ENCODE data around the gene IFIH1. TPM values are rescaled to one million over a fixed set of nuclear protein-coding genes. Genes with fewer than 3 reads are reported as not detected.

IFIH1 gene
- total and polyA plus RNA-seq, 9 of the 15 experiments (the other 6 are each of a cell fraction or from before 2014, with no cell fraction given): 0.15 to 1.2 (median 0.60) TPM; not detected in 1

- no peak for TF ChIP-seq ZNF280A (IDR thresholded peaks at IDR 0.05; ENCODE audit: low read depth, partially characterized antibody)
- TF ChIP-seq ZNF696 (CRISPR knock-in tag; conservative IDR thresholded peaks at IDR 0.05): no peak
- TF ChIP-seq ZNF778 (CRISPR knock-in tag; IDR thresholded peaks at IDR 0.05): no peak
- TF ChIP-seq NCOA4 (IDR thresholded peaks at IDR 0.05; ENCODE audit: partially characterized antibody): no peak
- no peak for TF ChIP-seq ZNF717 (CRISPR knock-in tag; IDR thresholded peaks at IDR 0.05)
These were observed 73.9 kb downstream of the IFIH1 start (continued) for GRCh38 chr2:162244541-162245031.

- Histone ChIP-seq H3K4me3 (no peak overlapping the region), H3K9ac (ENCODE audit: insufficient read depth in 1 of 2, low read depth in 2 of 2, low read length in 2 of 2) (no peak overlapping the region), H3K9me3 (replicated peaks; ENCODE audit: control insufficient read depth, insufficient read depth, low read depth, low read length) (0 out of 2 replicates have a peak, but pooled peaks cover 2% of the 10 kb centered on the region), H2AFZ (ENCODE audit: low read depth, low read length) (no peak overlapping the region), H3K4me1 (replicated peaks in 1 of 2; ENCODE audit: control insufficient read depth in 2 of 2, insufficient read depth in 2 of 2, low read length in 2 of 2) (no peaks in the 10 kb centered on the region), H3K4me2 (ENCODE audit: insufficient read depth, low read length) (no peak overlapping the region), H3K36me3 (ENCODE audit: control insufficient read depth, insufficient read depth, low read length) (no peaks in the 10 kb centered on the region), H3K79me2 (ENCODE audit: control insufficient read depth, insufficient read depth, low read length) (no peaks in the 10 kb centered on the region), H3K9me1 (ENCODE audit: control insufficient read depth, insufficient read depth, low read length) (no peaks in the 10 kb centered on the region), H3K27me3 (ENCODE audit: control insufficient read depth in 2 of 2, insufficient read depth in 2 of 2, low read length in 2 of 2) (no peaks in the 10 kb centered on the region), H4K20me1 (replicated peaks; ENCODE audit: control insufficient read depth, insufficient read depth, low read length) (no peaks in the 10 kb centered on the region), H3K27ac (ENCODE audit: extremely low read depth, low read depth, low read length) (no peak overlapping the region)
- BruUV-seq (replicated peaks): no TSS peak
- 8% methylated on average over 1 of the region's 1 CpG for WGBS (ENCODE audit: insufficient coverage, low coverage, missing lambda C conversion rate)
- no peak for TF ChIP-seq POLR2AphosphoS2 (IDR thresholded peaks at IDR 0.05; ENCODE audit: low read length)
- TF ChIP-seq TFAP4 (CRISPR knock-in tag; IDR thresholded peaks at IDR 0.05; ENCODE audit: borderline replicate concordance): no peak
- TF ChIP-seq ZNF696 (CRISPR knock-in tag; conservative IDR thresholded peaks at IDR 0.05): no peak
- no peak for TF ChIP-seq FOXA3 (CRISPR knock-in tag; conservative IDR thresholded peaks at IDR 0.05 in 1 of 2, IDR thresholded peaks at IDR 0.05 in 1 of 2)
- TF ChIP-seq, protein P1, sequence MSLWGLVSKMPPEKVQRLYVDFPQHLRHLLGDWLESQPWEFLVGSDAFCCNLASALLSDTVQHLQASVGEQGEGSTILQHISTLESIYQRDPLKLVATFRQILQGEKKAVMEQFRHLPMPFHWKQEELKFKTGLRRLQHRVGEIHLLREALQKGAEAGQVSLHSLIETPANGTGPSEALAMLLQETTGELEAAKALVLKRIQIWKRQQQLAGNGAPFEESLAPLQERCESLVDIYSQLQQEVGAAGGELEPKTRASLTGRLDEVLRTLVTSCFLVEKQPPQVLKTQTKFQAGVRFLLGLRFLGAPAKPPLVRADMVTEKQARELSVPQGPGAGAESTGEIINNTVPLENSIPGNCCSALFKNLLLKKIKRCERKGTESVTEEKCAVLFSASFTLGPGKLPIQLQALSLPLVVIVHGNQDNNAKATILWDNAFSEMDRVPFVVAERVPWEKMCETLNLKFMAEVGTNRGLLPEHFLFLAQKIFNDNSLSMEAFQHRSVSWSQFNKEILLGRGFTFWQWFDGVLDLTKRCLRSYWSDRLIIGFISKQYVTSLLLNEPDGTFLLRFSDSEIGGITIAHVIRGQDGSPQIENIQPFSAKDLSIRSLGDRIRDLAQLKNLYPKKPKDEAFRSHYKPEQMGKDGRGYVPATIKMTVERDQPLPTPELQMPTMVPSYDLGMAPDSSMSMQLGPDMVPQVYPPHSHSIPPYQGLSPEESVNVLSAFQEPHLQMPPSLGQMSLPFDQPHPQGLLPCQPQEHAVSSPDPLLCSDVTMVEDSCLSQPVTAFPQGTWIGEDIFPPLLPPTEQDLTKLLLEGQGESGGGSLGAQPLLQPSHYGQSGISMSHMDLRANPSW (CRISPR knock-in tag; IDR thresholded peaks at IDR 0.05): no peak
- TF ChIP-seq IRF2 (CRISPR knock-in tag; IDR thresholded peaks at IDR 0.05): no peak
- FAIRE-seq (no peak), ATAC-seq (no peak), DNase-seq (ENCODE audit: extremely low read depth in 1 of 4, low spot score in 3 of 4) (no peak)
- in situ Hi-C loops (cut with MboI) (no loop called here), intact Hi-C loops (cut with micrococcal nuclease) (no loop called here)
- CTCF ChIA-PET (ENCODE audit: low intra/inter-chr PET ratio): no interaction called here
- POLR2A ChIA-PET: no interaction called here
These were observed 74.8 kb downstream of the IFIH1 start for GRCh38 chr2:162243715-162244114.

Measured in K562 (cell line).